NCI-H510A (cell line): ENCODE data around the gene TCEAL7.
A peak's percentile ranks its signal among the peaks of the same experiment; 100 is the strongest.

Experiments used
- DNase-seq: peaks from one replicate; lab custom pipeline; 2025; lab: John Stamatoyannopoulos, UW

Gene TCEAL7

DNA sequence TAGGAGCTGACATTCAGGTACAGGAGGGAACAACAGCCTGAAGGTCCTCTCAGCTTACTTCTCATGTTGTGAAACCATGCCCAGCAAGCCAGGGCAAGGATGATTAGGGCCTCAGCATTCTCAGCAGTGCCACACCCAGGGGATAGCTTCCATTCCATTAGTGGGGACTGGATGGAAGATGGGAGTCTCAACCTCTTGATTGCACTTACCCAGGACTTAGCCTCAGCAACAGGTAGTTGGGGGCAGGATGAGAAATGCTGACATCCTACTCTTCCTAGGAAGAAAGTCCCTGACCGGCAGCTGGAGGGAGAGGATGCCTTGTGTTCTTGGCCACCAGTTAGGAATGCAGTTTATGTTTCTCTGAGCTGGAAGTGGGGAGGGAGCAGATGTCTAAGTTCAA lies 37.5 kb downstream of the TCEAL7 start:
- no peak for DNase-seq

DNA sequence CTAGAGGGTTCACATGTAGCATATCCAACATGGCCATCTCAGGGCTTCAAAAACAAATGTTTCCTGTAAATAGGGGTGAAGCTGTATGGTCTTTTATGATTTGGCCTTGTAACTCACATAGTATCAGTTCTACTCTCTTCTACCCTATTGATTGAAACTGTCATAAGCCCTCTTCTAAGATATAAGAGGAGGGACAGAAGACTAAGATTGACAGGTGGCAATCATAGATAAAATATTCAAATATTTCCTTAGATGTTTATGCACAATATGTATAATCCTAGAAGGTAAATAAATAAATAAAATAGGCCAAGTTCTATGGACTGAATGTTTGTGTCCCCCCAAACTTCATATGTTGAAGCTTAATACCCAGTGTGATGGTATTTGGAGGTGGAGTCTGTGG lies 39.4 kb downstream of the TCEAL7 start:
- no peak for DNase-seq

DNA sequence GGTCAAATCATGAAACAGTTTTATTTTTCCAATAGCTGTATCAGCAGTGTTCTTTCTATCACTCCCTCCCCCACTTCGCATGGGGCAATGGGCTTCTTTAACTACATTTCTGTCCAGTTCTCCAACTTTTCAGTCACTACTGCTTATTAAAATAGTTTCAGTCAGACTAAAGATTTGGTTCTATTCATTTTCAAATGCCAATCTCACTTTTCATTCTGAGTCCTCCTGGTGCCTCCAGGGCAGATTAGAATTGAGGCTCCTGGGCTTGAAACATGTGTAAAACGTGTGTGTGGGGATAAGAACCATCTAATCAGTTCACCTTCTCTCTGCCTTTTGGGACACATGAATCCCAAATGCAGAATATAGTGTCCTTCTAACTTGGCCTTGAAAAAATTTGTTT lies 42.8 kb downstream of the TCEAL7 start:
- no peak for DNase-seq

DNA sequence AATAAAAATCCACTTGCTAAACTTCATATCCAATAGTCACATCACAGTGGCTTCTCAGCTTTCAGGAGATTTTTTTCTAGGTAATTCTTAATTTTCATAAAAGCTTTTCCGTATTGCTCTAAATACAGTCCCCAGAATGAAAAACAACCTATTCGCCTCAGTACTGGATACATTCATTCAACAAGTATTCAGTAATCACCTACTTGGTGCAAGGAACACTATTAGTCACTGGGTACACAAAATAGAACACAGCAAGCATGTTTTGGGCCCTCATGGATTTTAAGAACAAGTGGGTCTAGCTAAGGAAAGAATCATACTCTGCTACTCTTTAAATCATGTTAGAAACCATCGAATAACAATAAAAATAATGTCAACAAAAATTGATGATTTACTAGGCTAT lies 43.5 kb downstream of the TCEAL7 start:
- DNase-seq = no peak

DNA sequence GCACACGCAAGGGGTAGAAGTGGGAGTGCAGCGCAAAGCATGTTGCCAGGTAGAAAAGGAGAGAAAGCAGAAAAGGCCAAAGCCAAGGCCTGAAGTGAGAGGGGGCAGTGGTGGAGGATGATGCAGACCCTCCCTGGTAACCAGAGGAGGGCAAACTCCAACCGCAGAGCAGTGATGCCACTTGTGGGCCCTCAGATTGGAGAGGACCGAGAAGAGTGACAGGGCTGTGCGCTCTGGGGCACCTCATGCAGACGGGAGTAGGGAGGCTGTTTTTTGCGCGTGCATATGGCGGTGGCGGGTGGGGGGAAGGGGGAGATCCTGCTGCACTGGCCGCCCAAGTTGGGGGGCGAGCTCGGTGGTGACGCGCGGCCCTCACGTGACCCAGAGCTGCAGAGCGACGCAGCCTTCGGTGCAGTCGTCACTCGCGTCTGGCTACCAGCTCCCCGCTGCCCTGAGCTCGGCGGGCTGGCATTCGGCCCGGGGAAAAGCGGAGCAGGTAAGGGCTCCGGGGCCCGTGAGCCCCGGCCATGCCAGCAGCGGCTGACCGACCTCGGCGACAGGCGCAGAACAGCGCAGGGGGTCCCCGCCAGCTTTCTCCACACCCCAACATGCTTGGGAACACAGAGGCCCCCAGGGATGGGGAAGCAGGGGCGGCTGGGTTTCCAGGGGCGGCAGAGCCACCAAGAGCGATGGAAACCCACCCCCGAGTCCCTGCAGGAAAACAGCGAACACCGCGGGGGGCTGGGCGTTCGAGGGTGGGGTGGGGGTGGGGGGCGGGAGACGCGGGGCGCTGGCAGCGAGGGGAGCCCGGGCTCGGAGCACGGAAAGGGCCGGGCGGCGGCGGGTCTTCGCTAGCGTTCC lies 46.3 kb downstream of the TCEAL7 start, which contains the start of gene BEX3:
TSS of gene BEX3 (plus strand) at position 421 of the 861 bp plus-strand sequence. CDS start 984 bp downstream, outside the sequence.
- peak; percentile 59 for DNase-seq

DNA sequence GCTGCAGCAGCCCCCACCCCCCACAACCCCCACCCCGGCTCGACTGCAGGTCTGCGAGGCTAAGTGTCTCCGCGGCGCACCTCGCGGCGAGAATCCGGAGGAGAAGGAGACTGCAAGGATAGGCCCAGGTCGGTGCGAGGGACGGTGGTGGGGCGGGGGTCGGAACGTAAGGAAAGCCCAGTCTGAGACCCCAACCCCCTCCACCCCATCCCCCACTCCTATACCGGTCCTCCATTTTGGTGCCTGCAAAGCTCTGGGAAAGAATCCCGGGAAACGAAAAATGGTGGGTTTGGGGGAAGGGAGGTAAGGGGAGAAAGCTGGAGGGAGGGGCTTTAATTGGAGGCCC lies 46.9 kb downstream of the TCEAL7 start:
- no peak for DNase-seq

DNA sequence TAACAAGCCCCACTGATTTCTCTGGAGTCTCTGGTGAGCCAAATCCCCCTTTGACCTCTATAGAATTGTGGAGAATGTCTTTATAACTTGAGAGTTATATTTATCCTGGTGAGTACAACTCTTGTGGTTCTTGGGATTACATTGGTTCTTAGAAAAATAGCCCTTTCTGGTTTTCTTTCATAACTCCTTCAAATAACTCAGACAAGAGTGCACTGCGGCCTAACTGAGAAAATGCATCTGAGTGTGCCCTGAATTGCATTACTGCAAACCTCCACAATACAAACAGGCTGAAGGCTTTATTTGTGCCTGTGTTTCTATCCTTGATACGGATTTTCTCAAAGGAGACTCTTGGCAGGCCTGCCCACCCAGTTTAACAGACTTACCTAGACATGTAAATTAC lies 49.0 kb downstream of the TCEAL7 start:
- DNase-seq = no peak
